GM12878 (cell line): ENCODE measurements around the gene ERC2. TPM values are rescaled to one million over a fixed set of nuclear protein-coding genes. Genes with fewer than 3 reads are reported as not detected.

Experiments
- ATAC-seq: fragments of 200-7000 bp; cut with Tn5 transposase; 3 replicates; pipeline ENCODE4 v1.9.1; 2020; ENCODE audit warnings: mild to moderate bottlenecking, moderate library complexity
- BruUV-seq: library from RNA; stranded (reverse); fragments of 400-500 nt; replicated peaks from 2 replicates; lab custom pipeline; 2021; lab: Mats Ljungman, UMichigan
- CTCF ChIA-PET: fragments of 300-600 bp; sonication (Branson Sonifier 250); formaldehyde crosslinking; extraction: SDS; loops from one replicate; lab custom pipeline; 2021; ENCODE audit warnings: inconsistent platforms; lab: Yijun Ruan, JAX
- POLR2A ChIA-PET: fragments of 350-600 bp; formaldehyde crosslinking; extraction: SDS; loops from one replicate; lab custom pipeline; 2021; ENCODE audit warnings: inconsistent platforms; lab: Charles Lee
- RAD21 ChIA-PET: fragments of 300-600 bp; sonication (Branson Sonifier 250); formaldehyde crosslinking; loops from one replicate; lab custom pipeline; 2023; ENCODE audit warnings: antibody characterized with exemption; ENCODE audit not compliant: unreplicated experiment; lab: Charles Lee
- SMC1A ChIA-PET: fragments of 300-600 bp; sonication (Branson Sonifier 250); formaldehyde crosslinking; loops from one replicate; lab custom pipeline; 2023; ENCODE audit not compliant: unreplicated experiment, uncharacterized antibody; lab: Charles Lee
- DNase-seq: peaks from one replicate; pipeline ENCODE4 v3.0.0-alpha.2; 2011; ENCODE audit warnings: low read depth, low spot score
- FAIRE-seq: peaks from 3 replicates; lab custom pipeline; 2011; peaks lifted over from hg19 to GRCh38; lab: Jason Lieb, UNC
- H2AFZ ChIP-seq: 2 replicates; pipeline ENCODE4 v1.6.0; 2011; ENCODE audit warnings: low read depth, low read length, control low read depth; ENCODE audit not compliant: control insufficient read depth
- H3K27ac ChIP-seq: 2 replicates; pipeline ENCODE4 v1.5.1; 2011; ENCODE audit warnings: control low read depth; ENCODE audit not compliant: control insufficient read depth, insufficient read depth
- H3K27me3 ChIP-seq, 2 experiments: replicated peaks in 1 of 2; 2 replicates each; pipeline versions ENCODE4 v1.6.0 to v1.6.1; 2011; ENCODE audit warnings: low read length in 1 of 2; ENCODE audit not compliant: control insufficient read depth in 2 of 2, insufficient read depth in 2 of 2
- H3K36me3 ChIP-seq, 2 experiments: 2 replicates each; pipeline ENCODE4 v1.5.1; 2011; ENCODE audit warnings: low read length in 1 of 2; ENCODE audit not compliant: control insufficient read depth in 2 of 2, insufficient read depth in 2 of 2
- H3K4me1 ChIP-seq: 2 replicates; pipeline ENCODE4 v1.6.1; 2011; ENCODE audit warnings: mild to moderate bottlenecking, low read length, moderate library complexity, mixed read lengths; ENCODE audit not compliant: control insufficient read depth, insufficient read depth
- H3K4me2 ChIP-seq: 2 replicates; pipeline ENCODE4 v1.6.0; 2011; ENCODE audit warnings: control low read depth; ENCODE audit not compliant: control insufficient read depth, insufficient read depth
- H3K4me3 ChIP-seq: fragments of 200-600 bp; sonication (generic); 2 replicates; pipeline ENCODE4 v1.5.1; 2016
- H3K79me2 ChIP-seq: 2 replicates; pipeline ENCODE4 v1.6.0; 2011; ENCODE audit warnings: low read length; ENCODE audit not compliant: control insufficient read depth, insufficient read depth
- H3K9ac ChIP-seq: 2 replicates; pipeline ENCODE4 v1.8.0; 2011; ENCODE audit warnings: low read length, control low read depth, mixed read lengths; ENCODE audit not compliant: control insufficient read depth, insufficient read depth
- H3K9me3 ChIP-seq: replicated peaks from 3 replicates; pipeline ENCODE4 v1.5.1; 2011; ENCODE audit warnings: mild to moderate bottlenecking, low read length; ENCODE audit not compliant: control insufficient read depth, insufficient read depth
- H4K20me1 ChIP-seq: 2 replicates; pipeline ENCODE4 v1.6.0; 2011; ENCODE audit not compliant: control insufficient read depth, insufficient read depth
- CREB1 ChIP-seq: IDR thresholded peaks from 2 replicates; pipeline ENCODE4 v1.6.1; 2012; ENCODE audit warnings: low read depth, mild to moderate bottlenecking, inconsistent platforms
- EP300 ChIP-seq, 2 experiments: fragments of 150-350 bp in 1 of 2; IDR thresholded peaks; 2 replicates each; pipeline ENCODE4 v1.6.1; 2011 to 2012; ENCODE audit warnings: low read depth in 2 of 2, low read length in 2 of 2, borderline replicate concordance in 1 of 2, improper control_type of control experiment in 1 of 2, inconsistent platforms in 1 of 2; ENCODE audit not compliant: control insufficient read depth in 1 of 2
- GABPA ChIP-seq: IDR thresholded peaks from 2 replicates; pipeline ENCODE4 v1.6.1; 2014; ENCODE audit warnings: antibody characterized with exemption, low read depth, mild to moderate bottlenecking, inconsistent platforms
- LARP7 ChIP-seq: fragments of 450-650 bp; IDR thresholded peaks from 2 replicates; pipeline ENCODE4 v1.6.1; 2017; ENCODE audit warnings: mild to moderate bottlenecking
- PAX8 ChIP-seq: fragments of 450-650 bp; IDR thresholded peaks from 2 replicates; pipeline ENCODE4 v1.6.1; 2017; ENCODE audit warnings: mild to moderate bottlenecking, moderate library complexity
- POLR2AphosphoS5 ChIP-seq: IDR thresholded peaks from 2 replicates; pipeline ENCODE4 v1.6.1; 2011; ENCODE audit warnings: mild to moderate bottlenecking, low read length, inconsistent platforms
- SMAD5 ChIP-seq: IDR thresholded peaks from 2 replicates; pipeline ENCODE4 v1.6.1; 2016; ENCODE audit warnings: antibody characterized with exemption, low read depth
- SP1 ChIP-seq: IDR thresholded peaks from one replicate; pipeline ENCODE4 v1.6.1; 2011; ENCODE audit warnings: low read depth, low read length
- TBL1XR1 ChIP-seq: IDR thresholded peaks from 2 replicates; pipeline ENCODE4 v1.6.1; 2012; ENCODE audit warnings: low read depth, low read length, improper control_type of control experiment
- ZBTB11 ChIP-seq: fragments of 450-650 bp; formaldehyde crosslinking; IDR thresholded peaks from 2 replicates; pipeline ENCODE4 v1.5.0; 2022; ENCODE audit warnings: mild to moderate bottlenecking, missing genetic modification characterization
- ZNF622 ChIP-seq: fragments of 450-650 bp; IDR thresholded peaks from 2 replicates; pipeline ENCODE4 v1.6.1; 2017; ENCODE audit warnings: mild to moderate bottlenecking, inconsistent platforms
- WGBS: methylation state at CpG from one replicate; pipeline ENCODE4 v1.1.6; 2016; ENCODE audit warnings: low lambda C conversion rate; ENCODE audit not compliant: insufficient replicate concordance, insufficient coverage; ENCODE audit errors: missing lambda C conversion rate; 5-methylcytosine and 5-hydroxymethylcytosine counted together
- in situ Hi-C: fragments of 300-500 bp; cut with MboI; formaldehyde crosslinking; loops from 9 replicates; pipeline ENCODE4 v1.14.3; 2018; ENCODE audit warnings: mixed read lengths
- intact Hi-C: fragments of 100-400 bp; cut with micrococcal nuclease; formaldehyde crosslinking; loops from one replicate; pipeline ENCODE4 v1.14.2; 2022; ENCODE audit not compliant: unreplicated experiment
- polyA plus RNA-seq, 11 experiments: library from polyadenylated mRNA; depleted of rRNA in 4 of 11; unstranded in 6 of 11; stranded (reverse) in 5 of 11; fragments of >200 nt; fragmentation: Nextera tagmentation in 4 of 11; fragmentation: Illumina TruSeq in 1 of 11; extraction: Ambion mirVana in 4 of 11; extraction: Trizol in 1 of 11; gene quantifications; 1 replicate in 1 of 11; 2 replicates in 10 of 11; pipeline versions ENCODE4 v1.2.1 to v1.2.3, GENCODE V29; 2011 to 2016; ENCODE audit warnings: inconsistent platforms in 2 of 11, missing spikeins in 2 of 11, low read depth in 1 of 11
- total RNA-seq, 4 experiments: library from RNA; depleted of rRNA in 3 of 4; stranded (reverse); fragments of >200 nt in 3 of 4; fragmentation: Illumina TruSeq in 1 of 4; extraction: Trizol in 1 of 4; gene quantifications; 2 replicates each; pipeline versions ENCODE4 v1.2.1 to v1.2.3, GENCODE V29; 2013 to 2021
- TF ChIP-seq, protein P1 (sequence below): fragments of 450-650 bp; IDR thresholded peaks from 2 replicates; pipeline ENCODE4 v1.6.1; 2018; ENCODE audit warnings: mild to moderate bottlenecking, low read depth, moderate library complexity; ENCODE audit not compliant: partially characterized antibody
- TF ChIP-seq, protein P2 (sequence below): fragments of 450-650 bp; IDR thresholded peaks from 2 replicates; pipeline ENCODE4 v1.6.1; 2014; ENCODE audit warnings: mild to moderate bottlenecking
- TF ChIP-seq, protein P3 (sequence below): fragments of 150-350 bp; IDR thresholded peaks from 2 replicates; pipeline ENCODE4 v1.6.1; 2014; ENCODE audit warnings: mild to moderate bottlenecking, low read depth, low read length

Gene ERC2
- total and polyA plus RNA-seq, 10 of the 15 experiments (the other 5 are each of a cell fraction or from before 2014, with no cell fraction given) = 0.06 to 1.4 (median 0.12) TPM; not detected in 3

GRCh38 chr3:55546866-55547669 is 921.2 kb downstream of the ERC2 start (continued):
- TF ChIP-seq GABPA = no peak
- TF ChIP-seq, protein P1, sequence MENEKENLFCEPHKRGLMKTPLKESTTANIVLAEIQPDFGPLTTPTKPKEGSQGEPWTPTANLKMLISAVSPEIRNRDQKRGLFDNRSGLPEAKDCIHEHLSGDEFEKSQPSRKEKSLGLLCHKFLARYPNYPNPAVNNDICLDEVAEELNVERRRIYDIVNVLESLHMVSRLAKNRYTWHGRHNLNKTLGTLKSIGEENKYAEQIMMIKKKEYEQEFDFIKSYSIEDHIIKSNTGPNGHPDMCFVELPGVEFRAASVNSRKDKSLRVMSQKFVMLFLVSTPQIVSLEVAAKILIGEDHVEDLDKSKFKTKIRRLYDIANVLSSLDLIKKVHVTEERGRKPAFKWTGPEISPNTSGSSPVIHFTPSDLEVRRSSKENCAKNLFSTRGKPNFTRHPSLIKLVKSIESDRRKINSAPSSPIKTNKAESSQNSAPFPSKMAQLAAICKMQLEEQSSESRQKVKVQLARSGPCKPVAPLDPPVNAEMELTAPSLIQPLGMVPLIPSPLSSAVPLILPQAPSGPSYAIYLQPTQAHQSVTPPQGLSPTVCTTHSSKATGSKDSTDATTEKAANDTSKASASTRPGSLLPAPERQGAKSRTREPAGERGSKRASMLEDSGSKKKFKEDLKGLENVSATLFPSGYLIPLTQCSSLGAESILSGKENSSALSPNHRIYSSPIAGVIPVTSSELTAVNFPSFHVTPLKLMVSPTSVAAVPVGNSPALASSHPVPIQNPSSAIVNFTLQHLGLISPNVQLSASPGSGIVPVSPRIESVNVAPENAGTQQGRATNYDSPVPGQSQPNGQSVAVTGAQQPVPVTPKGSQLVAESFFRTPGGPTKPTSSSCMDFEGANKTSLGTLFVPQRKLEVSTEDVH = no peak
- TF ChIP-seq, protein P2, sequence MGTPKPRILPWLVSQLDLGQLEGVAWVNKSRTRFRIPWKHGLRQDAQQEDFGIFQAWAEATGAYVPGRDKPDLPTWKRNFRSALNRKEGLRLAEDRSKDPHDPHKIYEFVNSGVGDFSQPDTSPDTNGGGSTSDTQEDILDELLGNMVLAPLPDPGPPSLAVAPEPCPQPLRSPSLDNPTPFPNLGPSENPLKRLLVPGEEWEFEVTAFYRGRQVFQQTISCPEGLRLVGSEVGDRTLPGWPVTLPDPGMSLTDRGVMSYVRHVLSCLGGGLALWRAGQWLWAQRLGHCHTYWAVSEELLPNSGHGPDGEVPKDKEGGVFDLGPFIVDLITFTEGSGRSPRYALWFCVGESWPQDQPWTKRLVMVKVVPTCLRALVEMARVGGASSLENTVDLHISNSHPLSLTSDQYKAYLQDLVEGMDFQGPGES = no peak

DNA sequence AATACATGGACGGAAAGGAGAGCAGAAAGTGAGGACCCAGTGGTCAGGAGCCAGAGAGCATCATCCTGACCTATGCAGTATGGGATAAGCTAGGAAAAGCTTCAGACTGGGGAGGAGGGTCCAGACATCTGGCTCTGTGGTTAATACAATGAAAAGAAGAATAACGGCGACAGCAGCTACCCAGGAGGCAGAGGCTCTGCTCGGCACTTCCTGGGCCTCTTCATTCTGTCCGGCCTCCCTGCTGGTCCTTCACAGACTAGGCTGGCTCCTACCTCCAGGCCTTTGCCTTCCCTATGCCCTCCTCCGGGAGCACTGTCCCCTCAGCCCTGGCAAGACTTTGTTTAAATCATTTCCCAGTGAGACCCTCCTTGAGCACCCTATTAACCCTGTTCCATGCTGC is 922.3 kb downstream of the ERC2 start:
- H3K4me2 ChIP-seq = no peak overlapping the region
- in situ Hi-C loops (no loop called here), intact Hi-C loops (no loop called here)
- no peaks in the 10 kb centered on the region for H3K36me3 ChIP-seq
- 37% methylated on average over 6 of the region's 6 CpGs for WGBS
- DNase-seq (no peak), ATAC-seq (no peak), FAIRE-seq (no peak)
- H3K4me3 ChIP-seq = no peak overlapping the region
- ChIA-PET POLR2A (no interaction called here), RAD21 (no interaction called here), CTCF (no interaction called here), SMC1A (no interaction called here)
- no peaks in the 10 kb centered on the region for H3K9me3 ChIP-seq
- H3K79me2 ChIP-seq = no peaks in the 10 kb centered on the region
- BruUV-seq = no TSS peak
- H3K27ac ChIP-seq = no peak overlapping the region
- no peak overlapping the region for H2AFZ ChIP-seq
- H3K27me3 ChIP-seq = no peaks in the 10 kb centered on the region; a peak in 3 of 4 replicates
- no peaks in the 10 kb centered on the region for H4K20me1 ChIP-seq
- no peaks in the 10 kb centered on the region for H3K4me1 ChIP-seq
- no peak overlapping the region for H3K9ac ChIP-seq
- TF ChIP-seq SMAD5 (no peak), CREB1 (no peak), LARP7 (no peak), ZNF622 (no peak), TBL1XR1 (no peak), ZBTB11 (CRISPR knock-in tag) (no peak), EP300 (IDR thresholded peaks at IDR 0.05; ENCODE audit: borderline replicate concordance in 1 of 2, control insufficient read depth in 1 of 2, low read depth in 2 of 2, low read length in 2 of 2) (no peak), SP1 (no peak), POLR2AphosphoS5 (no peak), PAX8 (no peak)
- TF ChIP-seq, protein P3, sequence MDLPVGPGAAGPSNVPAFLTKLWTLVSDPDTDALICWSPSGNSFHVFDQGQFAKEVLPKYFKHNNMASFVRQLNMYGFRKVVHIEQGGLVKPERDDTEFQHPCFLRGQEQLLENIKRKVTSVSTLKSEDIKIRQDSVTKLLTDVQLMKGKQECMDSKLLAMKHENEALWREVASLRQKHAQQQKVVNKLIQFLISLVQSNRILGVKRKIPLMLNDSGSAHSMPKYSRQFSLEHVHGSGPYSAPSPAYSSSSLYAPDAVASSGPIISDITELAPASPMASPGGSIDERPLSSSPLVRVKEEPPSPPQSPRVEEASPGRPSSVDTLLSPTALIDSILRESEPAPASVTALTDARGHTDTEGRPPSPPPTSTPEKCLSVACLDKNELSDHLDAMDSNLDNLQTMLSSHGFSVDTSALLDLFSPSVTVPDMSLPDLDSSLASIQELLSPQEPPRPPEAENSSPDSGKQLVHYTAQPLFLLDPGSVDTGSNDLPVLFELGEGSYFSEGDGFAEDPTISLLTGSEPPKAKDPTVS = no peak
